ENCODE measurements around the gene CBARP.

DNA sequence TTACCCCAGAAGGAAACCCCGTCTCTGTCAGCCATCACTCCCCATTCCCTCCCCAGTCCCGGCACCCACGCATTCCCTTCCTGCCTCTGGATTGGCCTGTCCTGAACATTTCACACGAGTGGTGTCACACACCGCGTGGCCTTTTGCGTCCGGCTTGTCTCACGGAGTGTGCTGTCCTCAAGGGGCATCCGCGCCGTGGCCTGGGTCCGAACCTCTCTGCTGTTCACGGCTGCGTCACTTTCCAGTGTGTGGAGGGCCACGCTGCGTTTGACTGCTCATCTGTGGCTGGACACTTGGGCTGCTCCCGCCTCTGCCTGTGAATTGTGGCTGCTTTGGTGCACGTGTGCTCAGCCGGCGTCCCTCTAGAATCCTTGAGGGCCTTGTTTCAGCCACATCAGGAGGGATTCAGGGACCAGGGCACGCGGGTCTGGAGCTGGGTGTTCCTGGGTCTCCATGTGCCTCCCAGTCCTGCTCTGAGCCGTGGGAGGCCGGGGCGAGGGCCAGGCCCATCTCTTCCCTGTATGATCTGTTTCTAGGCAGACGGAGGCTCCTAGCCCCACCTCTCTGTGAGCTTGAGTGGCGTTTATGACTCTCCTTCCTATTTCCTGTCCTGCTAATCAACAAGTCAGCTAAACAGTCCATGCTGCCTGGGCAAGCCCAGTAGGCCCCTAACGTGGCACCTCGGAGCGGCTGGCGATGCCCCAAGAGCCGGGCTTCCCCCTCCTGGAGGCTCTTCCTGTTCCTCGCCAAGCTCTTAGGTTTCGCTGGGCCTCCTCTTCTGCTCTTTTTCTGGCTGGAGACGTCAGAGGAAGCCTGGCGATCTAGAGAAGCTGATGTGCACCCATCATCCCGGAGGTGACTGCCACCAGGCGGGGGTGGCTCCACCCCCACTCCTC is 24.2 kb downstream of the CBARP start:
- TF ChIP-seq DDX20 (tag; IDR thresholded peaks at IDR 0.05; ENCODE audit: low read depth) (no peak), ZNF780A (CRISPR knock-in tag; IDR thresholded peaks at IDR 0.05) (no peak), RAD21 (CRISPR knock-in tag; conservative IDR thresholded peaks at IDR 0.05 in 1 of 2, IDR thresholded peaks at IDR 0.05 in 1 of 2) (no peak), ZBTB2 (IDR thresholded peaks at IDR 0.05) (no peak), SP1 (CRISPR knock-in tag; IDR thresholded peaks at IDR 0.05) (no peak), ATF1 (CRISPR knock-in tag; IDR thresholded peaks at IDR 0.05) (no peak), ATF1 (tag; IDR thresholded peaks at IDR 0.05) (no peak), HMG20A (CRISPR knock-in tag; conservative IDR thresholded peaks at IDR 0.05) (no peak), PHF21A (IDR thresholded peaks at IDR 0.05; ENCODE audit: borderline replicate concordance, low read depth) (no peak), YY1 (IDR thresholded peaks at IDR 0.05; ENCODE audit: borderline replicate concordance in 1 of 3, control insufficient read depth in 1 of 3, extremely low read depth in 1 of 3, insufficient read depth in 3 of 3, insufficient read length in 1 of 3, insufficient replicate concordance in 2 of 3, low read depth in 1 of 3, low read length in 2 of 3) (no peak), ZNF224 (CRISPR knock-in tag; IDR thresholded peaks at IDR 0.05) (no peak)
- TF ChIP-seq, protein P1, sequence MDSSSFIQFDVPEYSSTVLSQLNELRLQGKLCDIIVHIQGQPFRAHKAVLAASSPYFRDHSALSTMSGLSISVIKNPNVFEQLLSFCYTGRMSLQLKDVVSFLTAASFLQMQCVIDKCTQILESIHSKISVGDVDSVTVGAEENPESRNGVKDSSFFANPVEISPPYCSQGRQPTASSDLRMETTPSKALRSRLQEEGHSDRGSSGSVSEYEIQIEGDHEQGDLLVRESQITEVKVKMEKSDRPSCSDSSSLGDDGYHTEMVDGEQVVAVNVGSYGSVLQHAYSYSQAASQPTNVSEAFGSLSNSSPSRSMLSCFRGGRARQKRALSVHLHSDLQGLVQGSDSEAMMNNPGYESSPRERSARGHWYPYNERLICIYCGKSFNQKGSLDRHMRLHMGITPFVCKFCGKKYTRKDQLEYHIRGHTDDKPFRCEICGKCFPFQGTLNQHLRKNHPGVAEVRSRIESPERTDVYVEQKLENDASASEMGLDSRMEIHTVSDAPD (CRISPR knock-in tag; IDR thresholded peaks at IDR 0.05): no peak
- TF ChIP-seq, protein P2, sequence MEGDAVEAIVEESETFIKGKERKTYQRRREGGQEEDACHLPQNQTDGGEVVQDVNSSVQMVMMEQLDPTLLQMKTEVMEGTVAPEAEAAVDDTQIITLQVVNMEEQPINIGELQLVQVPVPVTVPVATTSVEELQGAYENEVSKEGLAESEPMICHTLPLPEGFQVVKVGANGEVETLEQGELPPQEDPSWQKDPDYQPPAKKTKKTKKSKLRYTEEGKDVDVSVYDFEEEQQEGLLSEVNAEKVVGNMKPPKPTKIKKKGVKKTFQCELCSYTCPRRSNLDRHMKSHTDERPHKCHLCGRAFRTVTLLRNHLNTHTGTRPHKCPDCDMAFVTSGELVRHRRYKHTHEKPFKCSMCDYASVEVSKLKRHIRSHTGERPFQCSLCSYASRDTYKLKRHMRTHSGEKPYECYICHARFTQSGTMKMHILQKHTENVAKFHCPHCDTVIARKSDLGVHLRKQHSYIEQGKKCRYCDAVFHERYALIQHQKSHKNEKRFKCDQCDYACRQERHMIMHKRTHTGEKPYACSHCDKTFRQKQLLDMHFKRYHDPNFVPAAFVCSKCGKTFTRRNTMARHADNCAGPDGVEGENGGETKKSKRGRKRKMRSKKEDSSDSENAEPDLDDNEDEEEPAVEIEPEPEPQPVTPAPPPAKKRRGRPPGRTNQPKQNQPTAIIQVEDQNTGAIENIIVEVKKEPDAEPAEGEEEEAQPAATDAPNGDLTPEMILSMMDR (IDR thresholded peaks at IDR 0.05 in 2 of 3, conservative IDR thresholded peaks at IDR 0.05 in 1 of 3; ENCODE audit: insufficient read depth in 2 of 3, low read depth in 1 of 3, low read length in 3 of 3): no peak

Measured in K562 (cell line).